ENCODE measurements around the gene MYH14. TPM values are rescaled to one million over a fixed set of nuclear protein-coding genes. Genes with fewer than 3 reads are reported as not detected.

The MYH14 gene
- total and polyA plus RNA-seq, 9 of the 15 experiments (the other 6 are each of a cell fraction or from before 2014, with no cell fraction given) = 0.04 to 0.86 (median 0.19) TPM; not detected in 2

DNA sequence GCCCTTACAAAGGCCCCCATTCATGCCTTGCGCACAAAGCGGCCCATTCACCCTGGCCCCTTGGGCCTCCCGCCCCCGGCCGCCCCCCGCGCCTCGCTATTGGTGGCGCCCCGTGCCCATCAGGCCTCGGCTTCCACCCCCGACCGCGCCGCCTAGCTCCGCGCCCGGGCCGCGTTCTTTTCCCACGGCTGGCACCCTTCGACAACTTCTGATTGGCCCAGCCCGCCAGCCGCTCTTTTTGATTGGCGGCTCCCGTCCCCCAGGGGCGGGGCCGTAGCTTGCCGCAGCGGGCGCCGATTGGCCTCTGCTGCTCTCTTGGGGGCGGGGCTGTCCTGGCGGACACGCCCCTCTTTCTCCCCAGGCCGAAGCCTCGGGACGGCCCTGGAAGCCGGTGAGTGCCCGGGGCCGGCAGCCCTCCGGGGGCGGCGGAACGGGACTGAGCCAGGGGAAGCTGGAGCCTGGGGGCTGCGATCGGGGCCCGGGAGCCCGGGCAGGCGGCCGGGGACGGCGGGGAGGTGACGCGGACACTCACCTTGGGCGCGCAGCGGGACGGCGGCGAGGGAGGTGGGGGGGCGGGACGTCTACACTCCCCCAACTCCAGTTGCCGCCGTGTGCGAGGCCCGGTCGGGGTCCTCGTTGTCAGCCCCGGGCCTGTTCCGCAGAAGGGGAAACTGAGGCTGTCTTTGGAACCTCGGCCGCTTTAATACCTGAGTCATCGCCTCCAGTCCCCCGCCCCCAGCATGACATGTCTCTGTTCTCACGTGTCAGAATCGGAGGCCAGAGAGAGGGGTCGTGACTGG lies at the start of gene MYH14 (continued):
- TF ChIP-seq, protein P1, sequence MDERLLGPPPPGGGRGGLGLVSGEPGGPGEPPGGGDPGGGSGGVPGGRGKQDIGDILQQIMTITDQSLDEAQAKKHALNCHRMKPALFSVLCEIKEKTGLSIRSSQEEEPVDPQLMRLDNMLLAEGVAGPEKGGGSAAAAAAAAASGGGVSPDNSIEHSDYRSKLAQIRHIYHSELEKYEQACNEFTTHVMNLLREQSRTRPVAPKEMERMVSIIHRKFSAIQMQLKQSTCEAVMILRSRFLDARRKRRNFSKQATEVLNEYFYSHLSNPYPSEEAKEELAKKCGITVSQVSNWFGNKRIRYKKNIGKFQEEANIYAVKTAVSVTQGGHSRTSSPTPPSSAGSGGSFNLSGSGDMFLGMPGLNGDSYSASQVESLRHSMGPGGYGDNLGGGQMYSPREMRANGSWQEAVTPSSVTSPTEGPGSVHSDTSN (CRISPR knock-in tag; IDR thresholded peaks at IDR 0.05; ENCODE audit: low read depth) = peak; percentile 60
- TF ChIP-seq, protein P1 (tag; conservative IDR thresholded peaks at IDR 0.05; ENCODE audit: low read depth) = peak; percentile 76
- TF ChIP-seq, protein P2, sequence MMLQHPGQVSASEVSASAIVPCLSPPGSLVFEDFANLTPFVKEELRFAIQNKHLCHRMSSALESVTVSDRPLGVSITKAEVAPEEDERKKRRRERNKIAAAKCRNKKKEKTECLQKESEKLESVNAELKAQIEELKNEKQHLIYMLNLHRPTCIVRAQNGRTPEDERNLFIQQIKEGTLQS (IDR thresholded peaks at IDR 0.05) = 0 out of 2 replicates have a peak, but pooled peaks have one; percentile 16
- TF ChIP-seq, protein P2 (CRISPR knock-in tag; conservative IDR thresholded peaks at IDR 0.05) = no peak
- TF ChIP-seq MCM5 (IDR thresholded peaks at IDR 0.05; ENCODE audit: low read depth) (no peak), SNRNP70 (optimal IDR thresholded peaks at IDR 0.05; ENCODE audit: low read depth, low read length) (no peak), ZNF175 (CRISPR knock-in tag; IDR thresholded peaks at IDR 0.05; ENCODE audit: low read depth) (no peak), ZNF316 (IDR thresholded peaks at IDR 0.05) (peak; percentile 31; the same call in 1 of the 2 replicates), ATF7 (IDR thresholded peaks at IDR 0.05) (no peak), GATAD2A (IDR thresholded peaks at IDR 0.05) (no peak), ZNF695 (CRISPR knock-in tag; IDR thresholded peaks at IDR 0.05) (no peak), COPS2 (conservative IDR thresholded peaks at IDR 0.05) (no peak), TARDBP (IDR thresholded peaks at IDR 0.05) (no peak), HIVEP1 (CRISPR knock-in tag; IDR thresholded peaks at IDR 0.05) (no peak)
- TF ChIP-seq, protein P3, sequence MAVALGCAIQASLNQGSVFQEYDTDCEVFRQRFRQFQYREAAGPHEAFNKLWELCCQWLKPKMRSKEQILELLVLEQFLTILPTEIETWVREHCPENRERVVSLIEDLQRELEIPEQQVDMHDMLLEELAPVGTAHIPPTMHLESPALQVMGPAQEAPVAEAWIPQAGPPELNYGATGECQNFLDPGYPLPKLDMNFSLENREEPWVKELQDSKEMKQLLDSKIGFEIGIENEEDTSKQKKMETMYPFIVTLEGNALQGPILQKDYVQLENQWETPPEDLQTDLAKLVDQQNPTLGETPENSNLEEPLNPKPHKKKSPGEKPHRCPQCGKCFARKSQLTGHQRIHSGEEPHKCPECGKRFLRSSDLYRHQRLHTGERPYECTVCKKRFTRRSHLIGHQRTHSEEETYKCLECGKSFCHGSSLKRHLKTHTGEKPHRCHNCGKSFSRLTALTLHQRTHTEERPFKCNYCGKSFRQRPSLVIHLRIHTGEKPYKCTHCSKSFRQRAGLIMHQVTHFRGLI (CRISPR knock-in tag; IDR thresholded peaks at IDR 0.05) = no peak
- TF ChIP-seq, protein P4, sequence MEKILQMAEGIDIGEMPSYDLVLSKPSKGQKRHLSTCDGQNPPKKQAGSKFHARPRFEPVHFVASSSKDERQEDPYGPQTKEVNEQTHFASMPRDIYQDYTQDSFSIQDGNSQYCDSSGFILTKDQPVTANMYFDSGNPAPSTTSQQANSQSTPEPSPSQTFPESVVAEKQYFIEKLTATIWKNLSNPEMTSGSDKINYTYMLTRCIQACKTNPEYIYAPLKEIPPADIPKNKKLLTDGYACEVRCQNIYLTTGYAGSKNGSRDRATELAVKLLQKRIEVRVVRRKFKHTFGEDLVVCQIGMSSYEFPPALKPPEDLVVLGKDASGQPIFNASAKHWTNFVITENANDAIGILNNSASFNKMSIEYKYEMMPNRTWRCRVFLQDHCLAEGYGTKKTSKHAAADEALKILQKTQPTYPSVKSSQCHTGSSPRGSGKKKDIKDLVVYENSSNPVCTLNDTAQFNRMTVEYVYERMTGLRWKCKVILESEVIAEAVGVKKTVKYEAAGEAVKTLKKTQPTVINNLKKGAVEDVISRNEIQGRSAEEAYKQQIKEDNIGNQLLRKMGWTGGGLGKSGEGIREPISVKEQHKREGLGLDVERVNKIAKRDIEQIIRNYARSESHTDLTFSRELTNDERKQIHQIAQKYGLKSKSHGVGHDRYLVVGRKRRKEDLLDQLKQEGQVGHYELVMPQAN (IDR thresholded peaks at IDR 0.05; ENCODE audit: borderline replicate concordance) = no peak
- TF ChIP-seq, protein P5, sequence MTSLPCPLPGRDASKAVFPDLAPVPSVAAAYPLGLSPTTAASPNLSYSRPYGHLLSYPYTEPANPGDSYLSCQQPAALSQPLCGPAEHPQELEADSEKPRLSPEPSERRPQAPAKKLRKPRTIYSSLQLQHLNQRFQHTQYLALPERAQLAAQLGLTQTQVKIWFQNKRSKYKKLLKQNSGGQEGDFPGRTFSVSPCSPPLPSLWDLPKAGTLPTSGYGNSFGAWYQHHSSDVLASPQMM (CRISPR knock-in tag; IDR thresholded peaks at IDR 0.05) = no peak
- TF ChIP-seq, protein P6, sequence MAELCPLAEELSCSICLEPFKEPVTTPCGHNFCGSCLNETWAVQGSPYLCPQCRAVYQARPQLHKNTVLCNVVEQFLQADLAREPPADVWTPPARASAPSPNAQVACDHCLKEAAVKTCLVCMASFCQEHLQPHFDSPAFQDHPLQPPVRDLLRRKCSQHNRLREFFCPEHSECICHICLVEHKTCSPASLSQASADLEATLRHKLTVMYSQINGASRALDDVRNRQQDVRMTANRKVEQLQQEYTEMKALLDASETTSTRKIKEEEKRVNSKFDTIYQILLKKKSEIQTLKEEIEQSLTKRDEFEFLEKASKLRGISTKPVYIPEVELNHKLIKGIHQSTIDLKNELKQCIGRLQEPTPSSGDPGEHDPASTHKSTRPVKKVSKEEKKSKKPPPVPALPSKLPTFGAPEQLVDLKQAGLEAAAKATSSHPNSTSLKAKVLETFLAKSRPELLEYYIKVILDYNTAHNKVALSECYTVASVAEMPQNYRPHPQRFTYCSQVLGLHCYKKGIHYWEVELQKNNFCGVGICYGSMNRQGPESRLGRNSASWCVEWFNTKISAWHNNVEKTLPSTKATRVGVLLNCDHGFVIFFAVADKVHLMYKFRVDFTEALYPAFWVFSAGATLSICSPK (IDR thresholded peaks at IDR 0.05; ENCODE audit: borderline replicate concordance) = no peak

Measured in K562 (cell line).